Right lobe of liver (tissue), 4 donors: ENCODE results near the gene CDY2A.
"Not testable (repeated sequence)": the region's sequence is repeated elsewhere in the genome, so short reads cannot be mapped to it uniquely, and the experiment has no call there.

ENCODE experiments used
- POLR2A ChIP-seq: fragments of 450-650 bp; IDR thresholded peaks from one replicate; pipeline ENCODE4 v1.6.1; 2017; ENCODE audit warnings: antibody characterized with exemption, mild to moderate bottlenecking
- TF ChIP-seq, protein P1 (sequence below), 4 donors: fragments of 200-600 bp in 3 of 4; fragments of 450-650 bp in 1 of 4; IDR thresholded peaks; one replicate each; pipeline versions ENCODE4 v1.5.1 to v1.8.0; 2016 to 2022; ENCODE audit warnings: antibody characterized with exemption in 4 of 4, mild to moderate bottlenecking in 2 of 4
- donor health status: DM: no; HTN: no; CAD: no.
- donor health status: DM: no; HTN: no; CAD: no.
- donor health status: DM: no; HTN: yes; CAD: no.

DNA sequence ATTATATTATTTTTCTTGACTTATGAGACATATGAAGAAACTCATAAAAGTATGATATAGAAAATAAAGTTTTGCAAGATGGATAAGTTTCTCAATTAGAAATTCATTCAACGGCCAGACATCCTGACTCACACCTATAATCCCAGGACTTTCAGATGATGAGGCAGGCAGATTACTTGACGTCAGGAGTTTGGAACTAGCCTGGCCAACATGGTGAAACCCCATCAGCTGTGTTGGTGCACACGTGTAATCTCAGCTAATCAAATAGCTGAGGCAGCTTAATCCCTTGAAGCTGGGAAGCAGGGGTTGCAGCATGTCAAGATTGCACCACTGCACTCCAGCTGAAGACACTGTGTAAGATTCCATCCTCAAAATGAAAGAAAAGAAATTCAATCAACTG, 28.0 kb upstream of the CDY2A start:
- TF ChIP-seq, protein P1, sequence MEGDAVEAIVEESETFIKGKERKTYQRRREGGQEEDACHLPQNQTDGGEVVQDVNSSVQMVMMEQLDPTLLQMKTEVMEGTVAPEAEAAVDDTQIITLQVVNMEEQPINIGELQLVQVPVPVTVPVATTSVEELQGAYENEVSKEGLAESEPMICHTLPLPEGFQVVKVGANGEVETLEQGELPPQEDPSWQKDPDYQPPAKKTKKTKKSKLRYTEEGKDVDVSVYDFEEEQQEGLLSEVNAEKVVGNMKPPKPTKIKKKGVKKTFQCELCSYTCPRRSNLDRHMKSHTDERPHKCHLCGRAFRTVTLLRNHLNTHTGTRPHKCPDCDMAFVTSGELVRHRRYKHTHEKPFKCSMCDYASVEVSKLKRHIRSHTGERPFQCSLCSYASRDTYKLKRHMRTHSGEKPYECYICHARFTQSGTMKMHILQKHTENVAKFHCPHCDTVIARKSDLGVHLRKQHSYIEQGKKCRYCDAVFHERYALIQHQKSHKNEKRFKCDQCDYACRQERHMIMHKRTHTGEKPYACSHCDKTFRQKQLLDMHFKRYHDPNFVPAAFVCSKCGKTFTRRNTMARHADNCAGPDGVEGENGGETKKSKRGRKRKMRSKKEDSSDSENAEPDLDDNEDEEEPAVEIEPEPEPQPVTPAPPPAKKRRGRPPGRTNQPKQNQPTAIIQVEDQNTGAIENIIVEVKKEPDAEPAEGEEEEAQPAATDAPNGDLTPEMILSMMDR (IDR thresholded peaks at IDR 0.05) = not testable (repeated sequence)
- TF ChIP-seq POLR2A = not testable (repeated sequence)
